GM21619 (cell line): ENCODE measurements around the gene COL17A1.

Experiments
- ATAC-seq: cut with Tn5 transposase; IDR thresholded peaks from one replicate; pipeline ENCODE4 v1.9.1; 2021; ENCODE audit not compliant: unreplicated experiment

Gene COL17A1

DNA sequence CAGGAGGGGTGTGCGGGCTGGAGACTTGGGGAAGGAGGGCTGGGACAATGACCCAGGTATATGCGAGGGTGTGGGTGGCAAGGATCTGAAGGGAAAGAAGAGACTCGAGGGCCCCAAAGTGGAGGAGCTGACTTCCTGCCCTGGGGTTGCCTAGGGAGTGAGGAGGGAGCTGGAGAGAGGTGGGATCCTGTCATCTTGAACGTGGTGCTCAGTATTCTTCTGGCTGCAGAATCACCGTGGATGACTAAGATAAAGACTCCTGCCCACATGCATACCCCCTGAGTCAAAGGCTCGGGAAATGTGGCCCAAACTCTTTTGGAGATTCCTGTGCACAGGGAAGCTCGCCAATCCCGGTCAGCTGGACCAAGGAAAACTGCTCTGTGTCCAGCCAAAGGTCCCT, 31.2 kb downstream of the COL17A1 start:
- ATAC-seq, result no peak

GRCh38 chr10:104053201-104053600, 32.5 kb downstream of the COL17A1 start:
- ATAC-seq, result no peak

DNA sequence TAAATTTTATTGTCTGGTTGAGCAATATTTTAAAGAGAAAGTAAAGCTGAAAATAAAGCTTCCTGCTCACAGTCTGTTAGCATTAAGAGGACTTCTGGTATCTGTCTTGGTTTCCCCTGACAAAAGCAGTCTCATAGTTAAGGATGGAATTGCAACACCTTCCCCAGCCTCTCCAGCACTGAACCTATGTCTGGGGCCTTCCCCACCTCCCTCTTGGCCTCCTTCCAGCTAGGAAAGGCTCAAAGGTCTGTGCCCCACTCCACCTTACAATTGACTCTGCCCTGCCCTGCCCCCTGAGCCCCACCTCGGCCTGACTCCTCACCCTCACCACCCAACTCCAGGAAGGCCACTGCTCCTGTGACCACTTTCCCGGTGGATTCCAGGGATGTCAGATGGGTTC, 33.2 kb downstream of the COL17A1 start:
- ATAC-seq, result no peak

DNA sequence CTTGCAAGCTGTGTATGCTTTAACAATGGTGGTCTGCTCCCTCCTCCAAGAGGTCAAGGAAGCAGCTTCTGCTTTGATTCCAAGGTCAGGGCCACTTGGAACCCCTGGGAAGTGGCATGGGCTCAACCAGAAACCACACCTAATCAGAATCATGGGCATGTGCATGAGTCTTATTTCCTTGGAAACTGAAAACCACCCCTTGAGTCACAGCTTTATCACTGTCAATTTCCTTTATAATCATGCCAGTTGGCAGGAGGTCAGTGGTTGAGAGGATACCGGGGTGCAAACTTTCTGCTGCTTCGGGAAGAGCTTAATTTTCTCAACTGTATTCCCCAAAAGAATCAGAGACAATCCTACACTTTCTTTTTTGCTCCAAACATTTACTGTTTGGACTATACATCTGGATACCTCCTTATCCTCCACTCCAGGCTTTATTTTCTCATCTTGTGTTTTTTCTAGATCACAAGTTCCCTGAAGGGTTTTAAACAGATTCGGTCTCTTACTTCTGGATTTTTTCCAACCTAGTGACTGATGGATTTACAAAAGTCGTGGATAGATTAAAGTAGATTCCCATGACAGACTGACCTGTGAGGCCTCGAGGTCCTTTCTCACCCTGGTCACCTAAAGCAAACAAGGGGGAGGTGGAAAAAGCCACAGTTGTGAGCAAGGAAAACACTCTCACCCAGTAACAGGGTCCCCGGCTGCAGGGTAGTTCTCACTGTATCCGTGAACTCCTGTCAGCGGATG, 36.0 kb downstream of the COL17A1 start:
- no peak for ATAC-seq

DNA sequence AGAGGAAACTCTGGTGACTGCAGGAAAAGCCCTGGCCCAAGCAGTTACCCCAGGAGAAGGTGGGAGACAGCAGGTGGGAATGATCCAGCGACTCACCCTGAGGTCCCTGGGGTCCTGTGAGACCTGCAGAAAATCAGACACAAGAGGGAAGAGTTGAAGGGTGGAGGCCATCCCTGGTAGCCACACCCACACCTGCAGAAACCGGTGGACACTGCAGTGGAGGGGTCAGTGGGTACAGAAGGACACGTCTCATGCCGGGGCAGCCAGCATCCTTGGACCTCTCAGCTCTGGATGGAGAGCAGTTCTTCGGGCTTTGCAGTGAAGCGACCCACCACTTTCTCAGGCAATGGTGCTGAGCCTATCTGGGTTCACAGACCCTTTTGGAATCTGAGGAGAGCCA, 39.0 kb downstream of the COL17A1 start:
- ATAC-seq, result no peak

GRCh38 chr10:104045151-104046089, 40.3 kb downstream of the COL17A1 start:
- ATAC-seq, result no peak

DNA sequence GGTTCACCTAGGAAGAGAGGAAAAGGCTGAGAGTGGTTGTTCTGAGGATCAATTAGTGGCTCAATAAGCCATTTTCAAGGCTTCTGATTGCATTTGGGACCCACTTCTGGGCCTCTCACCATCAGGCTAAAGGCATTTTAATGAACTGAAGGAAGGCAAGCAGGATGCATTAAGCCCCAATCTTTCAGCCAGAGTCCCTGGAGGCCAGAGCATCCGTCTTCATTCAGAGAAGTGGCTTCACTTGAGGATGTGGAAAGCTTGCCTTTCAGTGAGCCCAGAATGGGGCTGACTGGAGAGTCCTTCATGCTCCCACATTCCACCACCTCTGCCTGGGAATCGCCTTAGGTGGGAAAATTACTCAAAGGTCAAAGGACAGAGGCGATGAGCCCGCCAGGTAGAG, 41.8 kb downstream of the COL17A1 start:
- ATAC-seq, result no peak

- peak; percentile 69 for ATAC-seq
Measured at GRCh38 chr10:104043185-104043830, 42.4 kb downstream of the COL17A1 start.

GRCh38 chr10:104041891-104042535, 43.7 kb downstream of the COL17A1 start:
- ATAC-seq, result no peak

DNA sequence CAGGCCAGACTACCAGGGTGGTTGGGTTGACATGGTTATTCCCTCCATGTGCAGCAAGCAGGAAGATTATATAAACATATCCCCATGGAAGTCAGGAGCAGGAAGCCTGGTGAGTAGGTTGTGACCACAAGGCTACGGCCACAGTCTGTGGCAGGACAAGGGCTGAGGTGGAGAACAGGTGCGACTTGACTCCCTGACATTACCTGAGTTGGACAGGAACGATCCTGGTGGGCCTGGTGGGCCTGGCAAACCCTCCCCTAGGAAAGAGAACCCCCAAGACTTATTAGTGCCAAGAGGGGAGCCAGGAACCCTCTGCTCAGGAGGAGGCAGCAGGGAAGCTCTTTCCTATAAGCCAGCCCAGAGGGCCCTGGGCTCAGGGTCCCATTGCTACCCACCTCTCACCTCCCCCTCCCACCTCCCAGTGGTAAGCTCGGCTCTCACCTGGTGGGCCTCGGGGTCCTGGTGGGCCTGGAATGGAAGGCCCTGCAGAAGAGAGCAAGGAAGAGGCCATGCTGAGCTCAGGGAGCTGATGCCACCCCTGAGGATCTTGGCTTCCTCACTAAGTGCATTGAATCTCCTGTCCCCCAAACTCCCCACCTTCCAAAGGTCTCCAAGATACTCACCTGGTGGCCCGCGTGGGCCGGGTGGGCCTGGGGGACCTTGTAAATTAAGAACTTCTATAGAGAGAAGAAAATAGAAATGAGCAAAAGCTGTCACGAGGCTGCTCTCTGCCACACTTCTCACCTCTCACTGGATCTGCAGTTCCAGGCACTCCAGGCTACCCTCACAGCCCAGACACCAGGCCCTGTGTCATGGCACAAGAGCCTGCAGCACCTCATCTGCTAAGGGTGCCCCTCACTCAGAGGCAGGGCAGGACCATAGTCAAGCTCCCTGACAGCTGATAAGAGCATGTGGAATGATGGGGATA, 44.6 kb downstream of the COL17A1 start:
- ATAC-seq, result no peak

DNA sequence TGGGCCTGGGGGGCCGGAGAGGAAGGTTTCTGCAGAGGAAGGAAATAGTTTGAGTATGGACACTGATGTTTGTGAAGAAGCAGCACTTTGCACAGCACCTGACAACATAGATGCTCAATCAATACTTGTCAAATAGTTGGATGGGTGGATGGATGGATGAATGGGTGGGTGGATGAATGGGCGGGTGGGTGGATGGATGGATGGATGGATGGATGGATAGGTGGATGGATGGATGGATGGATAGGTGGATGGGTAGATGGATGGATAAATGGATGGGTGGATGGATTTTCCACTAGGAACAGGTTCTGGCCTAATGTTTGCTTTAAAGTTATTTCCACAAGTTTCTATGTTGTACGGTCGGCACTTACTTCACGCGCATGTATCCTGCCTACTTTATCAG, 45.3 kb downstream of the COL17A1 start:
- no peak for ATAC-seq

- ATAC-seq, result no peak
Measured at GRCh38 chr10:104038958-104039752, 46.5 kb downstream of the COL17A1 start.

DNA sequence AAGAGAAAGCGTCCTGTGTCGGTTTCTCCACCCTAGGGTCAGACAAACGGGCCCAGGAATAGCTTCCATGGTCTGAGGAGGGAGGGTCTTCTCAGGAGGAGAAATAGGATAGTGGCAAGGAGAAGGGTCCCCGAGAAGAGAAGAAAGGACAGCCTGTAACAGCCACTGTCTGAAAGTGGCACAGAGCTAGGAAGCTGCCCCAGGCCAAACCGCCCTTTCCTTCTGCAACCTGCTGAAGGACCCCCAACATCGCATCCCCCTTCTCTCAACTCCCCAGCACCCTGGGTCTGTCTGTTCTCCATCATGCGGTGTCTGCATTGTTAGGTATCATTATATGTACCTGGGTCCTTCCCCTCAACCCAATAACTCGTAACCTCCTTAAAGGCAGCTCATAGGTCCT, 47.1 kb downstream of the COL17A1 start:
- ATAC-seq, result no peak

DNA sequence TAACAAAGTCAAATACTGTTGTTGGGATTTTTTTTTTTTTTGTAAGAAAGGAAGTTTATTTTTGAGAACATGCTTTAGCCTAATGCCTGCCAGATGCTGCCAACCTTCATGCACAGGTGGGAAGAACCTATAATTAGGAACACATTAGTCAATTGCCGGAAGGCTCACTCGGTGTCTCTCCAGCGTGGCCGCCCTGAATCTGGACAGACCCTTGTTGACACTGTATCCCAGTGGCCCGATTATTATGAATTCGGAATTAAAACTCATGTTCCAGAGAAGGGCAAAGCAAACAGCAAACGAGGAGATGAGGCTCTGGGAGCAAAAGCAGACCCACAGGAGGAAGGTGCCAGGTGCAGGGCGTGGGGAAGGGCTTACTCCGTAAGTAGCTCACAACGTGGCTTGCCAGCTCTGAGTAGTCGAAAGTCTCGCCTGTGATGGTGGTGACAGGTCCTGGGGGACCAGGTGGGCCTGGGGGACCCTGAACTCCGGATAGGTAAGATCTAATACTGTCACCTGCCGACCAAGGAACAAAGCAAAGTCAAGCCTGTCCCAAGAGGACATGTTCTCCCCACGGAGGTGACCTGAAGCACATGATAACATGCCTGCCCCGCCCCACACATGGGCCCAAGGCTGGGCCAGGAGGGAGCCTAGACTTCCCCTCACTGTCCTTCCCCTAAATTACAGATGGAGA, 48.3 kb downstream of the COL17A1 start:
- ATAC-seq, result no peak

- ATAC-seq, result no peak
Measured at GRCh38 chr10:104036518-104037260, 49.0 kb downstream of the COL17A1 start.

DNA sequence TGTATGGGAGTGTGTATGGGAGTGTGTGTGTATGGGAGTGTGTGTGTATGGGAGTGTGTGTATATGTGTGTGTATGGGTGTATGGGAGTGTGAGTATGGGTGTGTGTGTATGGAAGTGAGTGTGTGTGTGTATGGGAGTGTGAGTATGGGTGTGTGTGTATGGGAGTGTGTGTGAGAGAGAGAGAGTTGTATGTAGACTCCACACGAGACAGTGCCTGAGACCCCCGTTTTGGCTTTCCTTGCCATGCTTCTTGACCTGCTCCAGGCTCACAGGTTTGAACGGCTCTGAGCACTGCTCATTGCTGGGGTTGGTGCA, 49.7 kb downstream of the COL17A1 start:
- no peak for ATAC-seq

DNA sequence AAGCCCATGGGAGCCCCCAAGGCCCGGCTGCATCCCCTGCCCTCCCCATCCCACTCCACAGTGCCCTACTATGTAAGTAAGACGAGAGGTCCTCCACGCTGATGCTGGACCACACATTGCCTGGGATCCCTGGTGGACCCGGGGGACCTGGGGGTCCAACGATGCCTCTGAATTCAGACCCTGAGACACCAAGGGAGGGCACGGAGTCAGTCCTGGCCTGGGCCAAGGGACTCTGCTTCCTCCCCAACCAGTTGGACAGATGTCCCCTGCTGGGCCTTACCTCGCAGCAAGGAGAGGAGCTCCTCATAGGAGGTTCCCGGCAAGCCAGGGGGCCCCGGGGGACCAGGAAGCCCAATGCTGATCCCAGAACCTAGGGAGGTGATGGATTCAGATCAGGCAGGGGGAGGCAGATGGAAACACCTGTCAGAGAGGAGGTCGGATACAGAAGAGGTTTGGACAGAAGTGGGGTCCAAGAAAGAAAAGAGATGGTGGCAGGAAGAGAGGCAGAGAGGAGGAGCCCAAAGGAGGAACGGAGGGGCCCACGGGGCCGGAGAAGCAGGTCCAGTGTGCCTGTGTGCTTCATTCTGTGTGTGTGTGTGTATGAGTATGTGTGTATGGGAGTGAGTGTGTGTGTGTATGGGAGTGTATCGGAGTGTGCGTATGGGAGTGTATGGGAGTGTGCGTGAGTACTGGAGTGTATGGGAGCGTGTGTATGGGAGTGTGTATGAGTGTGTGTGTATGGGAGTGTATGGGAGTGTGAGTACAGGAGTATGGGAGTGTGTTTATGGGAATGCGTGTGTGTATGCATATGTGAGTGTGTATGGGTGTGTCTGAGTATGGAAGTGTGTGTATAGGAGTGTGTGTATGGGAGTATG, 50.2 kb downstream of the COL17A1 start:
- ATAC-seq, result no peak
